Kidney (tissue), 14 donors: ENCODE data around the gene RMDN2. TPM values are rescaled to one million over a fixed set of nuclear protein-coding genes. Genes with fewer than 3 reads are reported as not detected.

Experiments used
- DNase-seq, 5 donors: peaks; one replicate each; pipeline ENCODE4 v3.0.0-alpha.2; 2013 to 2020
- FAIRE-seq: peaks from 2 replicates; lab custom pipeline; 2012; peaks lifted over from hg19 to GRCh38; lab: Jason Lieb, UNC
- H3K27ac ChIP-seq, 2 donors: one replicate each; pipeline ENCODE4 v1.7.0; 2013; ENCODE audit warnings: low read depth in 2 of 2, low read length in 2 of 2, inconsistent platforms in 1 of 2
- H3K27me3 ChIP-seq: one replicate; pipeline ENCODE4 v1.7.1; 2013; ENCODE audit warnings: low read length, inconsistent platforms; ENCODE audit not compliant: control insufficient read depth, insufficient read depth
- H3K36me3 ChIP-seq, 3 donors: one replicate each; pipeline versions ENCODE4 v1.7.0 to v1.7.1; 2013; ENCODE audit warnings: low read length in 3 of 3, control low read depth in 1 of 3, inconsistent platforms in 1 of 3; ENCODE audit not compliant: insufficient read depth in 3 of 3, control insufficient read depth in 2 of 3
- H3K4me1 ChIP-seq, 3 donors: one replicate each; pipeline versions ENCODE4 v1.7.0 to v1.7.1; 2013; ENCODE audit warnings: low read length in 3 of 3, inconsistent platforms in 1 of 3, low read depth in 1 of 3; ENCODE audit not compliant: control insufficient read depth in 2 of 3, insufficient read depth in 2 of 3
- H3K4me3 ChIP-seq, 3 donors: one replicate each; pipeline versions ENCODE4 v1.7.0 to v1.8.1; 2013; ENCODE audit warnings: low read length in 3 of 3, control low read depth in 1 of 3, inconsistent platforms in 1 of 3
- H3K9ac ChIP-seq, 3 donors: one replicate each; pipeline versions ENCODE4 v1.7.0 to v1.7.1; 2013; ENCODE audit warnings: low read length in 3 of 3, control low read depth in 1 of 3, inconsistent platforms in 1 of 3
- H3K9me3 ChIP-seq, 3 donors: one replicate each; pipeline versions ENCODE4 v1.7.0 to v1.7.1; 2013; ENCODE audit warnings: low read length in 3 of 3, control low read depth in 1 of 3, inconsistent platforms in 1 of 3; ENCODE audit not compliant: control insufficient read depth in 2 of 3, insufficient read depth in 1 of 3
- CTCF ChIP-seq: IDR thresholded peaks from 3 replicates; pipeline ENCODE4 v1.5.1; 2012; ENCODE audit warnings: mild to moderate bottlenecking, moderate library complexity, borderline replicate concordance; ENCODE audit not compliant: insufficient read depth; ENCODE audit errors: extremely low read depth
- intact Hi-C: fragments of 100-400 bp; cut with DNase I; formaldehyde crosslinking; loops from one replicate; pipeline ENCODE4 v1.11.1; 2022
- polyA plus RNA-seq: library from polyadenylated mRNA; stranded (reverse); fragments of 350-450 nt; fragmentation: Illumina TruSeq; extraction: RNeasy Lipid Tissue Mini Kit (QIAGEN cat#74804); gene quantifications from one replicate; pipeline ENCODE4 v1.2.3, GENCODE V29; 2014; ENCODE audit warnings: low read depth, low replicate concordance; ENCODE audit not compliant: insufficient read depth
- total RNA-seq: library from RNA; stranded (reverse); fragmentation: NEBNext Ultra II Directional; extraction: Animal tissue kit (Norgen Biotek cat#: 25700); gene quantifications from one replicate; pipeline ENCODE4 v1.2.1, GENCODE V29; 2021
- donor health status: control.
- donor health status: control.
- donor health status: control.
- donor health status: control.
- donor health status: control.
- donor health status: DM: yes; HTN: yes; CAD: no.
- donor health status: Normal renal cell carcinoma (clear cell type).

RMDN2 gene
- total and polyA plus RNA-seq, 2 donors from 2014 or later: 7.9 to 10.5 TPM

GRCh38 chr2:37904425-37904824, 20.7 kb upstream of the RMDN2 start:
- intact Hi-C loops: no loop called here
- no peak overlapping the region for H3K27ac ChIP-seq
- H3K4me1 ChIP-seq: no peaks in the 10 kb centered on the region
- no peak for DNase-seq
- no peaks in the 10 kb centered on the region for H3K9me3 ChIP-seq
- FAIRE-seq: no peak
- H3K27me3 ChIP-seq: no peaks in the 10 kb centered on the region
- no peaks in the 10 kb centered on the region for H3K36me3 ChIP-seq
- no peak overlapping the region for H3K4me3 ChIP-seq
- TF ChIP-seq CTCF: no peak
- H3K9ac ChIP-seq: no peak overlapping the region

- no peaks in the 10 kb centered on the region for H3K9me3 ChIP-seq
- H3K4me3 ChIP-seq: no peak overlapping the region
- DNase-seq: no peak
- no peak for FAIRE-seq
- intact Hi-C loops: no loop called here
- no peak overlapping the region for H3K9ac ChIP-seq
- H3K27ac ChIP-seq: no peak overlapping the region
- no peak for TF ChIP-seq CTCF
- no peaks in the 10 kb centered on the region for H3K4me1 ChIP-seq
- H3K36me3 ChIP-seq: no peaks in the 10 kb centered on the region
- no peaks in the 10 kb centered on the region for H3K27me3 ChIP-seq
Observed at GRCh38 chr2:37904993-37905392, 20.1 kb upstream of the RMDN2 start.

DNA sequence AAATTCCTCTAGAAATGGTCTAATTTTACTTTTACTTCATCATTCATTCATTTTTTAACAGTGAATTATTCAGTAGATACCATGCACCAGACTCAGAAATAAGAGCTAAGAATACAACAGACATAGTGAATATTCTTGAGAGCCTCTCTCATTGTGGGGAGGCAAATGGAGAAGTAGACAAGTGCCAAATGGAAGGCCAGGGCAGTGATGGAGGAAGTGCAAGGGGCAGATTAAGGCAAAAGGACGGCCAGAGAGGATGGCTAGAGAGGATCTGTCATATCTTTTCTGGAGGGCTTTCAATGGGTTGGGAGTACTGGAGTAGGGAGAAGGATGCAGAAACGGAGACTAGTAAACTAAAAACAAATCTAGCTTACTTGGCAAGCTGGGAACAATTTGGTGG, 19.0 kb upstream of the RMDN2 start:
- no peak for TF ChIP-seq CTCF
- intact Hi-C loops: no loop called here

More for the DNA sequence above, 19.0 kb upstream of the RMDN2 start:
- H3K27me3 ChIP-seq: no peaks in the 10 kb centered on the region
- FAIRE-seq: no peak
- H3K4me1 ChIP-seq: no peaks in the 10 kb centered on the region
- H3K4me3 ChIP-seq: no peak overlapping the region
- no peak overlapping the region for H3K27ac ChIP-seq
- no peaks in the 10 kb centered on the region for H3K36me3 ChIP-seq
- no peaks in the 10 kb centered on the region for H3K9me3 ChIP-seq
- no peak overlapping the region for H3K9ac ChIP-seq
- no peak for DNase-seq
